Ectodermal cell (in vitro differentiated cells): Measurements from ENCODE around the gene RHOG.

Experiments used
- H3K27ac ChIP-seq: 2 replicates; pipeline ENCODE4 v1.7.0; 2013; ENCODE audit warnings: mild to moderate bottlenecking, low read depth, low read length; ENCODE audit not compliant: insufficient read depth, poor library complexity, severe bottlenecking
- H3K27me3 ChIP-seq: 2 replicates; pipeline ENCODE4 v1.7.0; 2013; ENCODE audit warnings: mild to moderate bottlenecking, low read length; ENCODE audit not compliant: insufficient read depth, control insufficient read depth, poor library complexity, severe bottlenecking
- H3K36me3 ChIP-seq: one replicate; pipeline ENCODE4 v1.7.0; 2013; ENCODE audit warnings: low read length; ENCODE audit not compliant: control insufficient read depth, insufficient read depth
- H3K4me1 ChIP-seq: one replicate; pipeline ENCODE4 v1.7.0; 2013; ENCODE audit warnings: low read length; ENCODE audit not compliant: control insufficient read depth, insufficient read depth
- H3K4me3 ChIP-seq: 2 replicates; pipeline ENCODE4 v1.7.0; 2013; ENCODE audit warnings: low read depth, low read length, control low read depth; ENCODE audit not compliant: insufficient read depth
- H3K9me3 ChIP-seq: 2 replicates; pipeline ENCODE4 v1.7.0; 2013; ENCODE audit warnings: mild to moderate bottlenecking, low read length, moderate library complexity; ENCODE audit not compliant: control insufficient read depth
- WGBS, 2 experiments: methylation state at CpG; one replicate each; pipeline ENCODE4 v1.1.7; 2013; ENCODE audit warnings: missing lambda C conversion rate in 2 of 2; 5-methylcytosine and 5-hydroxymethylcytosine counted together

RHOG gene

DNA sequence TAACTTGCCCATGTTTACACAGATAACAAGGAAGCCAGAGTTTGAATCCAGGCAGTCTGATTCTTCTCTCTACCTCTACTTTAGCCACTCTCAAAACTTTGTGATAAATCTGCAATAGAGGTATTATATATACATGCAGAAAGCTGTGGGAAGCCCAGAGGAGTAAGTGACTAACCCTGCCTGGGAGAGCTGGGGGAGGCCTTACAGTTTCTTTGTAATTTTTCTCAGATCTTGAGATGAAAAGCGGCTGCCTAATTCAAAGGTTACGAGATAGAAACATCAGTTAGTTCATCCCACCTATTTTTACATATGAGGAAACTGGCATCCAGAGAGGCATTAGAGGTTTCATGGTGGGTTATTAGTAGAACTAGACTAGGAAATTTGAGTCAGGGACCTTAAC, 19.6 kb upstream of the RHOG start:
- no peak overlapping the region for H3K4me3 ChIP-seq
- H3K36me3 ChIP-seq = no peaks in the 10 kb centered on the region
- peaks cover 7% of the 10 kb centered on the region for H3K4me1 ChIP-seq
- H3K9me3 ChIP-seq = no peaks in the 10 kb centered on the region
- 97 to 100% methylated on average over 1 to 2 of the region's 2 CpGs for WGBS, 2 experiments
- no peak overlapping the region for H3K27ac ChIP-seq
- H3K27me3 ChIP-seq = peaks cover 17% of the 10 kb centered on the region

DNA sequence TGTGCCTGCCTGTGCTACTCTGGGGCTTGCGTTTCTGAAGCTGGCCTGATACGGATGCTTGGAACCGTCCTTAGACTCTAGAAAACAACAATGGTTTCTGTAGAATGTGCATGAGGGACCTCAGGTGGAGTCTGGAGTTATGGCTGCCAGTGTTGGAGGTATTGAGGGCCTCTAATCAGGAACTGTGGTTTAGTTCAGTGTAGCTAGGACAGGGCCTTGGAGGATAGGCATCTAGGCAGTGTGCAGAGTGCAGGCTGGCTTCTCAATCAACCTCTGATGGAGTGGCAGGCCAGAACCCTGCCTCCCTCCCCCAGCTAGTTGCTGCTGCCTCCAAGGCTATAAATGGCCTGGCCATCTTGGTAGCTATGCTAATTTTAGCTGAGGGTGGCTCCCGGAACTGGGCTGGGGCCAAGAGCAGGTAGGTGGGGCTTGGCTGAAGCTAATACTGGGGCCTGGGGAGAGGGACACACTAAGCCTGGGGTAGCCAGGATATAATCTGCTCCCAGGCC, 18.7 kb upstream of the RHOG start:
- H3K27me3 ChIP-seq = peaks cover 17% of the 10 kb centered on the region
- 77 to 81% methylated on average over 4 of the region's 4 CpGs for WGBS, 2 experiments
- H3K4me3 ChIP-seq = no peak overlapping the region
- no peak overlapping the region for H3K27ac ChIP-seq
- no peaks in the 10 kb centered on the region for H3K9me3 ChIP-seq
- H3K4me1 ChIP-seq = peaks cover 7% of the 10 kb centered on the region
- no peaks in the 10 kb centered on the region for H3K36me3 ChIP-seq

GRCh38 chr11:3857628-3858027, 16.9 kb upstream of the RHOG start:
- H3K4me3 ChIP-seq = no peak overlapping the region
- peaks cover 7% of the 10 kb centered on the region for H3K4me1 ChIP-seq
- H3K27ac ChIP-seq = no peak overlapping the region
- H3K9me3 ChIP-seq = no peaks in the 10 kb centered on the region
- peaks cover 17% of the 10 kb centered on the region for H3K27me3 ChIP-seq
- no peaks in the 10 kb centered on the region for H3K36me3 ChIP-seq

DNA sequence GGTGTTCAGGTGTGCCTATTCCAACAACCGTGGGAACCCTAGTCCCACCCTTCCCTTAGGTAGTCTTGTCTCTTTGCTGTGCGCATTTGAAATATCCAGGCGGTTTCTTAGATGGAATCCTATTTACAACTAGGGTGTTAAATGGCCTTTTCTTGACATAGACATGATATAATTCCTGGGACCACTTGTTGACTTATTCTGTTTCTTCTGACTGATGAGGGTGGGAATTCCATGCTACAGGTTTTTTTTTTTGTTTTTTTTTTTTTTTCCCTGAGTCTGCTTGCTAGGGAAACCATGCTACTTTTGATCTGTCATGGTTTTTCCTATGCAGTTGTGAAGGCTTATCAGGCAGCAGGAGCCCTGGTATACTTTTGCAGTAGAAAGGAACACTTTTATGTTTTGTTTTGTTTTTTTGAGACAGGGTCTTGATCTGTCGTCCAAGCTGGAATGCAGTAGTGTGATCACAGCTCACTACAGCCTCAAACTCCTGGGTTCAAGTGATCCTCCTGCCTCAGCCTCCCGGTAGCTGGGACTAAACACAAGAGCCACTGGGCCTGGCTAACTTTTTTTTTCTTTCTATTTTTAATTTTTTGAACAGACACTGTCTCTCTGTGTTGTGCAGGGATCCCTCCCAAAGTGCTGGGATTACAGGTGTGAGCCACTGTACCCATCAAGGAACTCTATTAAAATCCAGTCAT, 16.2 kb upstream of the RHOG start:
- Histone ChIP-seq H3K27me3 (peaks cover 13% of the 10 kb centered on the region), H3K27ac (no peak overlapping the region), H3K4me1 (peaks cover 7% of the 10 kb centered on the region), H3K4me3 (no peak overlapping the region), H3K36me3 (no peaks in the 10 kb centered on the region), H3K9me3 (no peaks in the 10 kb centered on the region)
- WGBS, 2 experiments = 87 to 90% methylated on average over 5 of the region's 5 CpGs

- WGBS, 2 experiments = 13 to 14% methylated on average over 40 of the region's 40 CpGs
- peak overlapping the region; percentile 64 for H3K4me3 ChIP-seq
- H3K27ac ChIP-seq = no peak overlapping the region
- no peaks in the 10 kb centered on the region for H3K36me3 ChIP-seq
- peaks cover 7% of the 10 kb centered on the region for H3K4me1 ChIP-seq
- peaks cover 13% of the 10 kb centered on the region for H3K27me3 ChIP-seq
- H3K9me3 ChIP-seq = no peaks in the 10 kb centered on the region
Measured at GRCh38 chr11:3855808-3856491, 15.2 kb upstream of the RHOG start.

DNA sequence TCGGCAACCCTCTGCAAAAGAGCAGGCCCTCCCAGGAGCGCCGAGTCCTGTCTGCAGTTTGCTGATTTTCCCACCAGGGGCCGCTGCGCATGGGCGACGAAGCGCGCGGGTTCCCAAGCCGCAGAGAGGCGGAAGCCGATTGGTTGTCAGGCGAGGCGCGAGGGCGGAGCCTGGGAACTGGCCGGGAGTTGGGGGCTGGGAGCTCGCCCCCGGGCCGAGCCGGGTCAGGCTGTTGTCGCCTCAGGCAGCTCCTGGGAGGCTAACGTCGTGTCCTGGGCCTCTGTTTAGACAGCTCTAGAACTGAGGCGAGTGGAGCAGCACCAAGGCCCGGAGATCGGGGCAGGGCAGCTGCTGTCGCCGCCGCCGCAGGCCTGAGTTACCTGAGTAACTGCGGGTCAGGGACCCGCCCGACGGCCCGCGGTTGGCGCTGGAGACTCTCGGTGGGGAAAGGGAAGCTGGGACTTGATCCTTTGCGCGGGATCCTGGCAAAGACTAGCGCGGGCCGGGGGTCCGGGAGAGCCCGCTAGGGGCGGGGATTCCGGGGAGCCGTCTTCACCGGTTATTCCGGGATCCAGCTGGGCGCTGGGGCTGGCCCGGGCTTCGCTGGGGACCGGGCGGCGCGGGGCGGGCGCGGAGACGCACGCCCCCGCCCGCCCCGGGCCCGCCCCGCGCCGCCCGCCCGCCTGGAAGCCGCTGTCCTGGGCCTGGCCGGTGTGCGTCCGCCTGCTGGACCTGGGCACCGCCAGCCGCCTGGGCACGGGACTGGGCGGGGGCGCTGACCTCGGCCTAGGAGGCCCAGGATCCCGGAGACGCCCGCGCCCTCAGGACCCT, 14.4 kb upstream of the RHOG start, which contains the start of gene STIM1:
Gene STIM1 (plus strand): TSS at position 688 of the 831 bp plus-strand sequence. CDS start 607 bp downstream, outside the sequence.
- H3K4me3 ChIP-seq = peak within 1 kb of the TSS; percentile 64
- no peaks in the 10 kb centered on the region for H3K36me3 ChIP-seq
- H3K27ac ChIP-seq = peak within 1 kb of the TSS; percentile 41
- WGBS, 2 experiments = 1% methylated on average over 86 to 87 of the region's 87 CpGs
- H3K27me3 ChIP-seq = peaks cover 13% of the 10 kb centered on the region
- peaks cover 7% of the 10 kb centered on the region for H3K4me1 ChIP-seq
- H3K9me3 ChIP-seq = no peaks in the 10 kb centered on the region

DNA sequence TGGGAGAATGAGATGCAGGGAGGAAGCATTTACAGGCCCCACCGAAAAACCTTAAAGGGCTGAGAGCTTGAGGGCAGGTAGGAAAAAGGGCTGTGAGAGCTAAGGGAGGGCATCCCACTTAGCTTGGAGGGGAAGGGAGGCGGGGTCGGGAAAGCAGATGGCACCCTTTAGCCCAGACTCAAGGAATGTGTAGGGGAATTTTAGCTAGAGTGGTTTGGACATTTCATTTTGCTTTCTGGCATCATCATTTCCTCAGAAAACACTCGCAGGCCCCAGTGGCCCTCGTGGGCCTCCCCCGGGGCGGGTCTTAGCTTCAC, 13.9 kb upstream of the RHOG start:
- peak overlapping the region; percentile 64 for H3K4me3 ChIP-seq
- H3K9me3 ChIP-seq = no peaks in the 10 kb centered on the region
- WGBS, 2 experiments = 27% methylated on average over 7 of the region's 7 CpGs
- peaks cover 7% of the 10 kb centered on the region for H3K4me1 ChIP-seq
- H3K27me3 ChIP-seq = peaks cover 13% of the 10 kb centered on the region
- H3K27ac ChIP-seq = no peak overlapping the region
- H3K36me3 ChIP-seq = no peaks in the 10 kb centered on the region

- Histone ChIP-seq H3K4me1 (peaks cover 7% of the 10 kb centered on the region), H3K9me3 (no peaks in the 10 kb centered on the region), H3K36me3 (no peaks in the 10 kb centered on the region), H3K4me3 (no peak overlapping the region), H3K27ac (no peak overlapping the region), H3K27me3 (peaks cover 13% of the 10 kb centered on the region)
- WGBS, 2 experiments = 83 to 88% methylated on average over 11 of the region's 11 CpGs
Measured at GRCh38 chr11:3853899-3854659, 13.3 kb upstream of the RHOG start.

DNA sequence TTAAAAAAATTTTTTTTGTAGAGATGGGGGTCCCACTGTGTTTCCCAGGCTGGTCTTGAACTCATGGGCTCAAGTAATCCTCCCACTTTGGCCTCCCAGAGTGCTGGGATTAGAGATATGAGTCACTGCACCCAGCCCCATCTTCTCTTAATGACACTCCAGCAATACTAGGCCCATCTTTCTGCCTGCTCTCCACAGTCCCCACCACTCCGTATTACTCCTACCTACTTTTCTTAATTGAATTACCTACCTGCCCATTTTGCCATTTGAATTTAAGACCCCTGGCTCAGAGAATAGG, 12.7 kb upstream of the RHOG start:
- H3K9me3 ChIP-seq = no peaks in the 10 kb centered on the region
- H3K4me1 ChIP-seq = peaks cover 7% of the 10 kb centered on the region
- H3K27me3 ChIP-seq = peaks cover 13% of the 10 kb centered on the region
- H3K27ac ChIP-seq = no peak overlapping the region
- H3K36me3 ChIP-seq = no peaks in the 10 kb centered on the region
- WGBS, 2 experiments = 84 to 89% methylated on average over 1 of the region's 1 CpG
- no peak overlapping the region for H3K4me3 ChIP-seq
